ENCODE measurements around the gene GRM4.

DNA sequence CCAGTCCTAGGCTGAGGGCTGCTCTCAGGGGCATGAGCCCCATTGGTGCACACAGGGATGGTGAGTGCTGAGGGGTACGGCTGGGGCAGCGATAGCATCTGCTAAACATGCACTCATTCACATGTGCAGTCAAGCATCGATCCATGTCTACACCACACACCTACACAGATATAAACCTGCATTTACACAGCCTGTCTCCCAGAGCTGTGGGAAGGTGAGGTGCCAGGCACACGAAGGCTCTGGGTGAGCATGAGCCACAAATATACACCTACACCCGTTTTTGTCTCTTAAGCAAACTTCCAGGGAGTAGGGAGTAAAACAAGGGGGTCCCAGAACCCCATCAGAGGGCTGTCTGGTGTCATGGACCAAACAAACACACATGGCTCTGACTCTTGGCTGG lies 99.3 kb downstream of the GRM4 start:
- TF ChIP-seq CTCF (conservative IDR thresholded peaks at IDR 0.05) (no peak), EZH2 (IDR thresholded peaks at IDR 0.05; ENCODE audit: low read depth) (no peak)

Measured in PC-9 (cell line).